ENCODE data around the gene SLC9A1.
A peak's percentile ranks its signal among the peaks of the same experiment; 100 is the strongest.
"Not testable (repeated sequence)": the region's sequence is repeated elsewhere in the genome, so short reads cannot be mapped to it uniquely, and the experiment has no call there.

The SLC9A1 gene

DNA sequence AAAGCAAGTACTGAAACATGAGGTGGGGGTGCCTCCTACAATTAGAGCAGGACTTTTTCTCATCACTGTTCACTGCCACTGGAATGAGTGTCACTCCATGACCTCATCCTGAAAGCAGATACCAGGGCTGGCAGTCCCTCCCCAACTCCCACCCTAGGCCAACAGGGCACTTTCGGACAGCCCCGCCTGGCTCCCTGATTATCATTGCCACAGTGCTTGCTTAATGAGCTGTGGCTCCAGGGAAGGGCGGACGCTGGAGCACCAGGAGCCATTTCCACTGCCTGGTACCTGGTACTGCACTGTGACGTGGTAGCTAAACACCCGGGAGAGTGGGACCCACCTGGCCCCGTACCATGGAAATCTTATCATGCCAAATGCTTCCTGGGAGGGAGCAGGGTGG is 22.3 kb downstream of the SLC9A1 start:
- DNase-seq (ENCODE audit: low spot score): no peak

DNA sequence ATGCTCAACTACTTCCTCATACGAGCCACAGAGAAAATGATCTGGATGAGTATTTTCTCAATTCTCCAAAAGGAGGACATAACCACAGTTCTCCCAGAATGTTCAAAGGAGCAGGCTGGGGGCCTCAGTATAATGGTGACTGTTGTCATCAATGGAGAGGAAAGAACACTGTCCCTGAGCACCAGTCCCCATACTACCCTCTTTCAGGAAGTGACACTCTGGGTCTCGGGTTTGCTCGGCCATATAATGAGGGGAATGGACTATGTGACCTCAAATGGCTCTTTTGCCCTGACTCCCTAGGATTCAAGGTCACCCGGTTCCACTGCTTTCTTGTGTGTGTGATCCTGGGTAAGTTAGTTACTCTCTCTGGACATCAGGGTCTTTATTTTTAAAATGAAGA is 22.8 kb downstream of the SLC9A1 start:
- DNase-seq (ENCODE audit: low spot score): no peak

DNA sequence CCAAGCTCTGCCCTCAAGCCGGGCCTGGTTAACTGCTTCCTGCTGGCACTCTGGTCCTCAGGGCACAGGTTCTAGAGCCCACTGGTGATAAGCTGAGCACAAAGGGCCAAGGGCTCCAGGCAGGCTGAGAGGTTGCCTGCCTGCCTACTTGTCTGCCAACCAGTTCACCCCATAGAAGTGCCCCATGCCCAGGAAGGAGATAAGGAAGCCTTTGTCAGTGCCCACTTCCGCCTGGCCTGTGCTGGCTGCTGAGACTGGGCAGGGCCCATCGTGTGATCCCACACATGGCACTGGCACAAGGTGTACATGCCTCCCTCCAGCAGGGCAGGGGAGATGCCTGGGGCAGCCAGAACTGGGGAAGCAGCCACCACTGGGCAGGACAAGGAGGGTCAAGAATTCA is 24.1 kb downstream of the SLC9A1 start:
- DNase-seq (ENCODE audit: low spot score): no peak

- DNase-seq (ENCODE audit: low spot score): no peak
Measured at GRCh38 chr1:27129225-27129624, 25.7 kb downstream of the SLC9A1 start.

DNA sequence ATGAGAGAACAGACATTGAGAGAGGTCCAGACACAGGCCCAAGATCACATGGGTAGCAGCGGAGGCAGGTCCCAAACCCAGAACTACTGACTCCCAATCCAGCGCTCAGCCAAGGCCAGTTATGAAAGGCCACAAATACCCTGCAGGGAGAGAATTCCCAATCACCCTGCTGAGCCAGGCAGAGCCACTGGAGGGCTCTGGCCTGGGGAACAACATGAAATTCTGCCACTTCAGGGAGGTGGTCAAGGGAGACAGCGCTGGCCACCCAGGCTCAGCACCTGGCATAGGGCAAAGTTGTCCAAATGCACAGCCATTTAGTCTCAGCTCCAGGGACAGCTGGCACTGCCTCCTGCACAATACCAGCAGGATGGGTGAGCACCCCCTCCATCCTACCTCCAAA is 27.5 kb downstream of the SLC9A1 start:
- no peak for DNase-seq (ENCODE audit: low spot score)

DNA sequence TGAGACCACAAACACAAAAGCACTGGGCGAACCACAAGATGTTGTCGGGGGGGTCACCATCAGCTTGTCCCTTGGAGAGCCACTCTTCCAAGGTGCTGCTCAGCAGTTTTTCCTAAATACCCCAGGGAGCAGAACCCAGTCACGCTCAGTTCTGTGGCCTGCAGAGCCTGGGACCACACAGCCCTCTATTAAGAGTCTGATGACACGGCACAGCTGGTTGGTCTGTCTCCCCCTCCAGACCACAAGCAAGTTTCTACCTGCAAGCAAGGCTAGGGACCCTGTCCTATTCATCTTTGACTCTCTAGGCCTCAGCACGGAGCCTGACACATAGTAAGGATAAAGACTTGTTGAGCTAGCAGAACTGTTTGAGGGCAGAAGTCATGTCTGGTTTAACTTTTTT is 28.5 kb downstream of the SLC9A1 start:
- DNase-seq (ENCODE audit: low spot score): no peak

DNA sequence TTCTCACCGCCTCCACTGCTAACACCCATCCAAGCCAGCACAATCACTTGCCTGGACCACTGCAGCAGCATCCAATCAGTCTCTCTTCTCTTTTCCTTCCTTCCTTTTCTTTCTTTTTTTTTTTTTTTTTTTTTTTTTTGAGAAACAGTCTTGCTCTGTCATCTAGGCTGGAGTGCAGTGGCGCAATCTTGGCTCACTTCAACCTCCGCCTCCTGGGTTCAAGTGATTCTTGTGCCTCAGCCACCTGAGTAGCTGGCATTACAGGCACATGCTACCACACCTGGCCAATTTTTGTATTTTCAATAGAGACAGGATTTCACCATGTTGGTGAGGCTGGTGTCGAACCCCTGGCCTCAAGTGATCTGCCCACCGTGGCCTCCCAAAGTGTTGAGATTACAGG is 29.8 kb downstream of the SLC9A1 start:
- not testable (repeated sequence) for DNase-seq (ENCODE audit: low spot score)

GRCh38 chr1:27124405-27124804 is 30.5 kb downstream of the SLC9A1 start:
- no peak for DNase-seq (ENCODE audit: low spot score)

DNA sequence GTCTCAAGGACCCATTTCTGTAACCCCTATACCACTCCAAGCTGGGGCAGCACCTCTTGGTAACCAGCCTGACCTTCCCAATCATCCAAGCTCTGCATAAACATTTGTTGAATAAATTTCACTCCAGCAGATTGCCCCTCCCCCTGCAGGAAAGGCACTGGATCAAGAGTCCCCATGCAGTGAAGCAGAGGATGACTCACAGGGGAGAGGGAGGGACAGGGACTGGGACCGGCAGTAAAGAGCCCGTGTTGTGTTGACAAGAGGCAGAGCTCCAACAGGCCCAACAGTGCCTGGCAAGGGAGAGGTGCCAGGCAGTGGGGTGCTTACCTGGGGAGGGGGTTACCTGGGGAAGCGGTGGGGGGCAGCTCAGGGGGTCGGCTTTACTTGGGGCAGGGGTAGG is 32.3 kb downstream of the SLC9A1 start:
- no peak for DNase-seq (ENCODE audit: low spot score)

DNA sequence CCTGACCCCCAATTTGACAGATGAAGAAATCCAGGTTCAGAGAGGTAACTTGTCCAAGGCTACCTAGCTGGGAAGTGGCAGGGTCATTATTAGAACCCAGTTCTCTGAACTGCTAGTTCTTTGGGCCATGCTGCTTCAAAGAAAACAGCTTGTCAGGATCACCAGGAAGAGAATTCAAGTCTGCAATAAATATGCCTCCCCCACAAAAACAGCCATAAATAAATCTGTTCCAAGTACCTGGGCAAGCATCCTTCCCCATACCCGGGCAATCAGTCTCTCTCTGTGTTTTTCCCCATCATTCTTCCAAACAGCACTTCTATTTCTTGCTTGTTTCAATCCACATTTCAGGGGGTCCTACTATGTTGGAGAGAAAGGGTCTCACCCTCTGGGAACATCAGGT is 34.1 kb downstream of the SLC9A1 start:
- DNase-seq (ENCODE audit: low spot score): no peak

DNA sequence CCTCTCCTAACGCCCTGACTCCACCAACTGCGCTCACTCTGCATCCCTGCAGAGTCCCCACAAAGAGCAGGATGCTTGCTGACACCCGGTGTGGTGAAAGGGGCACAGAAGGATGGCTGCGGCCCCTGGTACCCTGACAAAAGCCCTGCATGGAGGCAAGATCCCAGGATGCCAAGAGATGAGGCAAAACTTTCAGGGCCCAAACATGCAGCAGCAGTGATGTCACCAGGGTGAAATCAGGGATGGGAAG is 36.6 kb downstream of the SLC9A1 start:
- DNase-seq (ENCODE audit: low spot score): no peak

- DNase-seq (ENCODE audit: low spot score): no peak
Measured at GRCh38 chr1:27117733-27118439, 37.0 kb downstream of the SLC9A1 start.

DNA sequence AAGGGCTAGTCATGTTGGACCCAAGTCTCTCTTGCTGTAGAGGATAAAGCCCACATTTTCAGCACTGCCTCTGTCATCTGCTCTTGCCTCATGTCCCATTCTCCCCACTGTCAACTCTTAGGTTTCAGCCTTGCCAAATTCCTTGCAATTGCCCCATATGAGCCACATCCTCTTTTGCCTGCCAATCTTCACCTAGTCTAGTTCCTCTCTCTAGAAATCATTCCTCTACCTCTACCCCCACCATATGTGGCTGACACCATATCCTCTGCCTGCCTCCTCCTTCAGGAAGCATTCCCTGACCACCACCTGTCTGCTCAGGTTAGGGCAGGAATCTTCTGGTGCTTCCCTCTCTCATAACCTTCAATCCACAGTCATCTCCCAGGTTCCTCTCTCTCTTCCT is 38.2 kb downstream of the SLC9A1 start:
- no peak for DNase-seq (ENCODE audit: low spot score)

DNA sequence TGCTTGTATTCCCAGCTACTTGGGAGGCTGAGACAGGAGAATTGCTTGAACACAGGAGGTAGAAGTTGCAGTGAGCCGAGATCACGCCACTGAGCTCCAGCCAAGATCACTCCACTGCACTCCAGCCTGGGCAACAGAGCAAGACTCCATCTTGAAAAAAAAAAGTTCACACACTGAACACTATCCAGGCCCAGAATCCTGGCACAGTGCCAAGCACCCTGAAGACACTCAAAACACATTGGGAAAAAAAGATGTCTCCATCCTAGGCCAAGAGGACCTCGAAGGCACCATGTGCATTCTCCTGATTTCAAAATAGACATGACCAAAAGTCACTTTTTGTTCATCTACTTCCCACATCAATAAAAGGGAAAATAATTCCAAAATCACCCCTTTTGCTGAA is 38.7 kb downstream of the SLC9A1 start:
- DNase-seq (ENCODE audit: low spot score): no peak

DNA sequence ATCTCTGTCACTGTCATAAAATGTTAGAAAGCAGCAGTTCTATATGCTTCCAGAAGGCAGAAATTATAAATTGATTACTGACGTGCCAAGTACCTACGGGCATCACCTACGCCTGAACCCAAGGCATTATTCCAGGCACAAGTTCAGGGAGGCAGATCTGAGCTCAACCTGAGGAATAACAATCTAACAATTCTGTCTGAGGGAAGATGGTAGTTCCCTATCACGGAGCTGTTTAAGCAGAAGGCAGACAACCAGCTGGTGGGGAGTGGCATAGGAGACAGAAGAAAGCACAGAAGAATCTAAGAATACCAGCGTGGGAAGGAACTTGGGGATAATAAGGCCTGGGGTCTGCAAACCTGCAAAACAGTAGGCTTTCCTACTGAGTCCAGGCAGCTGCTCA is 40.4 kb downstream of the SLC9A1 start:
- no peak for DNase-seq (ENCODE audit: low spot score)

DNA sequence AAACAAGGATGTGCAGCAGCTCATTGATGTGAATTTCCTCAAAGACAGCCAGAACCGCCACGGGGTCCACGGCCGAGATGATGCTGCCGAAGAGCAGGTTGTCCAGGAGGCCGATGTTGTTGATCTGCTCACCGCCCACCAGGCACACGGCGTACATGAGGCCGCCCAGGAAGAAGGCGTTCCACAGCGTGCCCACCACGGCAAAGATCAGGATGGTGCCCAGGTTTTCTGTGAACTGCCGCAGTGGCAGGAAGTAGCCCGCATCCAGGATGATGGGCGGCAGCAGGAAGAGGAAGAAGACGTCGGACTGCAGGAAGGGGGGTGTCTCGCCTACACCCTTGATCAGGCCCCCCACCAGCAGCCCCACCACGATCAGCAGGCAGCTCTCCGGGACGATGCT is 41.1 kb downstream of the SLC9A1 start:
- DNase-seq (ENCODE audit: low spot score): no peak

GRCh38 chr1:27111626-27112573 is 43.0 kb downstream of the SLC9A1 start:
- DNase-seq (ENCODE audit: low spot score): peak; percentile 81

DNA sequence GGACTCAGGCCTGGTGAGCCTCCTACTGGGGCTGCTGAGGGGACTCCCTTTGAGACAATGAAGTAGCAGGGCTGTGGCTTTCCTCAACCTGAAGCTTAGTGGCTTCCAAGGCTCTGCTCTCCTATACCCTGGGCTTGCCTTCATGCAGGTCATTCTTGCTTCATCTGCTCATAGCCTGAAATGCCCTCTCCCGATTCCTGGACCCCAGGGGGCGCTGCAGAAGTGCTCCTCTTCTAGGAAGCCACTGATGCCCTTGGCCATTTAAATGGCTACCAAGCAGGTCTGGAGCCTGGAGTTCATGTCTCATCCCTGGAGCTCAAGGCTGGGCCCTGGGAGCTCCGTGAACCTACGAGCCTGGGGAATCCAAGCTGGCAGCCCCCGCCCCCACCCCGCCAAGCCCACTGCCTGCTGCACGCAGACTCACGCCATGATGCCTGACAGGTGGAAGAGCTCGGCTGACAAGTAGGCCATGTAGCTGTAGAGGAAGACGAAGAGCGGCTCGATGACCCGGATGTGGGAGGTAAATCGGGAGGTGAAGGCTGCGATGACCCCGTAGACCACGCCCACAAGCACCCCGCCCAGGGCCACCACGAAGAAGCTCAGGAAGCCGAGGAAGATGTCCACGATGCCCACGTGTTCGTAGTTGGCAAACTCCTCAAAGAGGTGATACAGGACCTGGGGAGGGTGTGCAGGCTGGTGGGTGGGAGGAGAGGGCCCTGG is 45.7 kb downstream of the SLC9A1 start:
- no peak for DNase-seq (ENCODE audit: low spot score)

GRCh38 chr1:27108588-27108987 is 46.3 kb downstream of the SLC9A1 start:
- DNase-seq (ENCODE audit: low spot score): no peak

- no peak for DNase-seq (ENCODE audit: low spot score)
Measured at GRCh38 chr1:27106561-27107323, 48.2 kb downstream of the SLC9A1 start.

GRCh38 chr1:27105018-27105417 is 49.9 kb downstream of the SLC9A1 start:
- no peak for DNase-seq (ENCODE audit: low spot score)

- no peak for DNase-seq (ENCODE audit: low spot score)
Measured at GRCh38 chr1:27103498-27103897, 51.4 kb downstream of the SLC9A1 start.
